ENCODE measurements around the gene HM13.

GRCh38 chr20:31544600-31544999 lies 30.4 kb downstream of the HM13 start:
- TF ChIP-seq CTCF (IDR thresholded peaks at IDR 0.05) (no peak), EZH2 (IDR thresholded peaks at IDR 0.05; ENCODE audit: borderline replicate concordance, insufficient read depth, low read depth, low read length, poor library complexity, severe bottlenecking) (no peak)
